Activated naive CD4-positive, alpha-beta T cell (primary cell): ENCODE data around the gene DDIT4.

Experiments used
- DNase-seq, 4 experiments: peaks; one replicate each; lab custom pipeline; 2025; lab: John Stamatoyannopoulos, UW

The DDIT4 gene

DNA sequence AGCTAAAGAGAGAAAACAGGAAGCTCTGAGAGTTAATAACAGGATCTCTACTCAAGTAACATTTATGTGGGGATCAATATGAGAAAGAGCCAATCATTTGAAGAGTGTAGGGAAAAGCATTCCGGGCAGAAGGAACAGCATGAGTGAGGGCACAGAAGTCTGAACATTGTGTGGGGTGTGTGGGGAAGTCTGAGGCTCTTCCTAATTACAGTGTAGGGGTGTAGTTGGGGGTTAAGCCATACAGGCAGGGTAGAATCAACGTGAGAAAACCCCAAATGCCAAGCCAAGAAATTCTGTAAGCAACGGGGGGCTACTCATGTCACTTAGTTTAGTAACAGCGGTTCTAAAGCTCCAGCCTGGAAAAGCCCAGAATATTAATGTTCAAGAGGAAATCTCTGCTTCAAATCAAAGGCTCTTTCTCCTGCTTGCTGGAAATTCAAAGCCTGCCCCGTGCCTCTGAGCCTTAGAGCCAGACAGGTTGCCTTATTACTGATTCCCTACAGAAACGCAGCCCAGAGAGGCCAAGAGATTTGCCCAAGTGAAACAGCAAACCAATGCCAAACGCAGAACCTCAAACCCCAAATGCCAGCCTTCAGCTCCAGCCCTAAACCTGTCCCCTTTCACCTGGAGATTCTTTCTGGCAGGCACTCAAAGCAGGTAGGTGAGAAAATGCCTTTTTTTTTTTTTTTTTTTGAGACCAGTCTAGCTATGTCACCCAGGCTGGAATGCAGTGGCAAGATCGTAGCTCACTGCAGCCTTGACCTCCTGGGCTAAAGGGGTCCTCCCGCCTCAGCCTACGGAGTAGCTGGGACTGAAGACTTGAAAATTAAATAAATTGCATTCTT, 44.9 kb downstream of the DDIT4 start:
- no peak for DNase-seq

DNA sequence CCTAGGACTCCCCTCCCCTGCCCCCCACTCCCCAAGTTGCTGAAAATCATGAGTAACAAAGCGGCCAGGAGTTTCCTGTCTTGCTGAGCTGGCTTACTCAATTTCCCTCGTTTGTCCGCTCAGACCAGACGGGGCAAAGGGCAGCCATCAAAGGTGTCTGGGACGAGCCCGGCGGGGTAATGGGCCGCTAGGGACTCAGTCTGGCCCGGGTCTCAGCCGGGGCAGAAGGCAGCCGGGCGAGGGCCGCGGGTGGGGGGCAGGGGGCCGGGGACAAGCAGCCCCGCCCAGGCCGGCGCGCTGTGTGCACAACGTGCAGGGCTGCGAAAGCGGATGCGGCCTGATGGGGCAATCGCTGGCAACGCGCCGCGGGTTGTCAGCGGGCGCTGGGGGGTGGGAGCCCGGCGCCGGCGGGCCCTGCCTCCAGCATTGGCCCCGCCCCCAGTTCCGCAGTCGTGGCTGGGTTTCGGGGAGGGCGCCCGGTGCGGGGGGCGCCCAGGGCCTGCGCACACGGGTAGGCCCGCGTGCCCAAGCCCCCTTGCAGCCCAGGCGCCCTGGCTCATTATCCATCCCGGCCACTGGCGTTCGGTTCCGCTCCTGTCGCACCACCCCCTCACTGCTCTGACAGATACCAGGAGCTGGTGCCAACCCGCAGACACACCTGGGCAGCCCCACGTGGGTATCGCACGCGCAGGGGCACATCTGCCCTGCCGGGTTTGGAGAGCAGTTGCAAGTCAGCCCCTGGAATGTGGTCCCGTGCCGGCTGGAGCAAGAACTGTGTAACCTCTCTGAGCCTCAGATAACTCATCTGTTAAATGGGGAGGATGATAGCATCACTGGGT, 45.9 kb downstream of the DDIT4 start:
- peak; percentile 59 to 87 (median 70) for DNase-seq

DNA sequence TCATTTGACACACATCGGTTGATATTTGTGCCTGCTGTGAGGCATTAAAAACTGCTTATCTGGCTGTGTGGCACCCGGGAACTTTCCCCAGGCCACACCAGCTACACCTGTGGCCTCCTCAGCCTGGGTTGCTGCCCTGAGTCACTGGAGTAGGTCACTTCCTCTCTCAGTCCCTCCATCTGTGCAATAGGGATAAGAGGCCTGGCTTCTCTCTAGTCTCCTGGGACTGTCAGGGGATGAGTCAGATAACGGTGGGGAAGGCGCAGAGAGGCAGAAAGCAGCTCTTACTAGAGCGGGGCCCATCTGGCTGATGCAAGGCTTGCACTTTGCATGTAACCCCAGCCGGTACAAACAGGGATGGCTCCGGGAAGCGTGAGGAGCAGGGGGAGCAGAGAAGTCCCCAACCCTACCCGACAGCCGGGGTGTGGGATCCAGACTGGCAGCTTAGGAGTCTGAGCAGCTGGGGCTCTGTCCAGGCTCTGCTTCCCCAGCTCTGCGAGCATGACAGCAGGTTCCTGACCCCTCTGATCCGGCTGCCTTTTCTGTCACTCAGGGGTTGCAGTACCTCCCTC, 47.0 kb downstream of the DDIT4 start:
- DNase-seq = peak in 3 of 4 experiments; percentile 30 to 45 (median 32)

DNA sequence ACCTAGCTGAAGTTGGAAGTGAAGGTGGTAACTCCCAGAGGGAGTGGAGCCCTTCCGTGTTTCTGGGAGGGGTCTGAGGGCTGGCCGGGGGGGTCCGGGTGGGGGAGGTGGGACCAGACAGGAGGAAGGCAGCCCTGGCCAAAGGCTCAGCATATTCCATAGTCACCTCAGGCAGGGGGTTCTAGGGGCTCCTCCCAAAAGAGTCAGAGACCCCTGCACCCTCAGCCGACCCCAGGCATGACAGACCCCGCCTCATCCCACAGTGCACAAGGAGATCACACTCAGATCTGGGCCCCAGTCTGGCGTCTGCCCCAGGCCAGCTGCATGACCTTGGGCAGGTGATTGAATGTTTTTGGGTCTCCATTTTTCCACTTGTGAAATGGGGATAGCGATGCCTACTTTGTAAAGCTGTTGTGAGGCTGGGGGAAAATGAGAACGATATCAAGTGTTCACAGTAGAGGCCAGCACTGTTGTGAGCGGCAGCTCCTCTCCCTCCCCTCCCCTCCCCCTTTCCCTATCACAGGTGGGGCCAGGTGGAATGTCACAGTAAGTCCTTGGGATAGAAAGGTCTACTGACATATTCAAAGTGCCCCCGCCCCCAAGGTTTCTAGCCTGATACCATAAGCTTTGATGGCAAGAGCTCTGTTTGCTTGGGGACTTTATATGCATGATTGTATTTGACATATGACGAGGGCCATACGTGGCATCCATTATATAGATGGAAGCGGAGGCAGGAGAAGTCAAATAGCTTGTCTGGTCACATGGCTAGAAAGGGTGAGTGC, 47.7 kb downstream of the DDIT4 start:
- no peak for DNase-seq

DNA sequence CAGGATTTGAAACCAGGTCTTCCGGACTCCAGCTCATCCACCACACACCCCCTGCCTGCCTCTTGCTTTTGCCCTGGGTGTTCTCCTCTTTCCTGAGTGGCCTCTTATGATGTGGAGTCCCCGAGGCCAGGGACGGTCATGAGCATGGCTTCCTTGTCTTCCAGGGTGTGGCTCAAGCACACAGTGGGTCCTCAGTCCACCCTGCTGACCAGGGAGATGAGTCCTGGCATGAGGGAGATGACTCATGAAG, 48.2 kb downstream of the DDIT4 start:
- DNase-seq = no peak

DNA sequence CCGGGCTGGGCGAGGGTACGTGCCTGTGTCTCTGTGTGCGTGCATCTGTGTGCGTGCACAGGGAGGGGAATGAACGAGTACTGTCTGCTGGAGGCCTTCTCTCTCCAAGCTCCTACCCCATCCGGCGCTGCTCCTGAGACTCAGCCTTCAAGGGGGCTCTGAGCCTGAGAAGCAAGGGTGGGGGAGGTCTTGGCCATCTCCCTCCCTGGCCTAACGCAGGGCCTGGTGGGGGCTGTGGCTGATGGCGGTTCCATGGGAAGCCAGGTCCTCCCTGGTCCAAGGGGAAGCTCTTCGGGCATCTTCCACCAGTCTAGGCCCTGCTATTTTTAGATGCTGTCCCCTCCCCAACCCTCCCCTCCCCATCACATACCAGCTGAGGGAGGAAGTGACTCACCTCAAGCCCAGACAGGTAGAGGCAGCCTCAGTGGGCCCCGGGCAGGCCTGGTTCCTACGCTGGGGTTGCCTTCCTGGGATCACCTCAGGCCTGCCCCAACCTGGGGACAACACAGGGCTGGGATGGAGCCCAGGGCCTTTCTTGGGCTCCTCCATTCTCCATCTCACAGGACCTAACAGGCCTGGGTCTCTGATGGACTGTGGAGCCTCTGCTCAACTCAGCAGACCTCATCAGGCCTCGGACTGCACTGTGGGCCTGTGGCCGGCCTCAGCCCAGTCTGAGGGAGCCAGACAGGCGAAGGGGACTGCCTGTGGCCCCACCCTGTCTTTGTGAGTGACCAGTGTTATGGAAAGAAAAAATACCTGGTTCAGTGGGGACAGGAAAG, 48.7 kb downstream of the DDIT4 start:
- DNase-seq = peak in 2 of 4 experiments; percentile 44 to 56

DNA sequence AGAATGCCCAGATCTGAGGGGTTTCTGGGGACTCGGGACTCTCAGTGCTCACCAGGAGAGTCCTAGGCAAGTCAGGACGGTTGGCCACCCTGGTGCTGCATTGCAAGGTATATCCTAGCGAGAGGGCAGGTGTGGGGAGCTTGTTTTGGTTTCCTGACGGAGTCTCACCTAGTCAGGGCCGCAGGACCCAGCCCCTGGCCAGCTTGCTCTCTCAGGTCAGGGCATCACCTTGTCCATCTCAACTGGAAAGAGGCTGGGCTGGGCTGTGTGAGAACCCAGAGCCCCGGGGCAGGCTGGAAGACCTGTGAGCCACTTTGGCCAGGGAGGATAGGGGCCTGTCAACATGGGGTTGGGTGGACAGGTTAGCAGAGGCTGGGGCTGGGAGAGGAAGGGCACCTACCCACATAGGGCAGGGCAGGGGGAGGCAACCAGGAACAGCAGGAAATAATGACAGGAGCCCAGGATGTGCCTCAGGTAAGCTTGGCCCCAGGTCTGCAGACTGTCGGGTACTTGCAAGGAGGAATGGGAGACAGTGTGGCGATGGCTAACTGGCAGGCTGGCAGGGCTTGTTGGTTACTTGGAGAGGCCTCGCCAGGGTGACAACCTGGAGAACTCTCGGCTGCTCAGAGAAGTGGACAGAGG, 49.5 kb downstream of the DDIT4 start:
- no peak for DNase-seq

DNA sequence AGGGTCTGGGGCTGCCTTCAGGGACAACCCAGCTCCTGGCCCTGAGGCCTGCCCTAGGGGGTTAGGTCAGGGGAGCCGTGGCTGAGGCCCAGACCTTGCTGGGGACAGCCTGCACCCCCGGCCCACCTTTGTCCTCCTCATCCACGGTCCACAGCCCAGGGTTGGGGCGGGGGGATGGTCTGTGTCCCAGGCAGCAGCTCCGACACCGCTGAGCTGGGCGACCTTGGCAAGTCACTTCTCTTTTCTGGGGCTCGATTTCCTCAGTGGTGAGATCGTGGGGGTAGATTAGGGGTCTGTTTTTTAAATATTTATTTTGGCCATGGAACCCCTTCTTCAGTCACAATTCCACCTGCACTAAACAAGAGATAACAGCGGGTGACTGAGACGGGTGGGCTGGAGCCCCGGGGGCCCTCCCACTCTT, 50.1 kb downstream of the DDIT4 start:
- DNase-seq = no peak
